ENCODE measurements around the gene MMP23B. TPM values are rescaled to one million over a fixed set of nuclear protein-coding genes. Genes with fewer than 3 reads are reported as not detected.

MMP23B gene
- total RNA-seq, 2 experiments from 2014 or later, result 1.4 to 2.3 TPM

DNA sequence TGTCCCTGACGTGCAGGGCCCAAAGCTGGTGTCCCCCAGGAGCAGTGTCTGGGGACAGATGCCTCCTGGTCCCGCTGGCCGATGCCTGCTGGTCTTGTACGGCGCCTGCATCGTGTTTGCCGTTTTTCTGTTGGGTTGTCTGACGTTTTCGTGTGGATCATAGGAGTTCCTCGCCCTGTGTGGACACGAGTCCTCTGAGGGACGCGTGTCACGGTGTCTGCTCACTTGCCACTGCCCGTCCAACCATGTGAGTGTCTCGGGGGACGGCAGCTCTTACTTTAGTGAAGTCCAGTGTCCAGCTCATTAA is 9.2 kb upstream of the MMP23B start:
- no peaks in the 10 kb centered on the region for H3K36me3 Mint-ChIP-seq
- H3K4me3 Mint-ChIP-seq, result no peak overlapping the region
- no peaks in the 10 kb centered on the region for H3K9me3 Mint-ChIP-seq
- no peak overlapping the region for H3K27ac Mint-ChIP-seq
- no peak for DNase-seq
- no peaks in the 10 kb centered on the region for H3K27me3 Mint-ChIP-seq
- no peaks in the 10 kb centered on the region for H3K4me1 Mint-ChIP-seq

DNA sequence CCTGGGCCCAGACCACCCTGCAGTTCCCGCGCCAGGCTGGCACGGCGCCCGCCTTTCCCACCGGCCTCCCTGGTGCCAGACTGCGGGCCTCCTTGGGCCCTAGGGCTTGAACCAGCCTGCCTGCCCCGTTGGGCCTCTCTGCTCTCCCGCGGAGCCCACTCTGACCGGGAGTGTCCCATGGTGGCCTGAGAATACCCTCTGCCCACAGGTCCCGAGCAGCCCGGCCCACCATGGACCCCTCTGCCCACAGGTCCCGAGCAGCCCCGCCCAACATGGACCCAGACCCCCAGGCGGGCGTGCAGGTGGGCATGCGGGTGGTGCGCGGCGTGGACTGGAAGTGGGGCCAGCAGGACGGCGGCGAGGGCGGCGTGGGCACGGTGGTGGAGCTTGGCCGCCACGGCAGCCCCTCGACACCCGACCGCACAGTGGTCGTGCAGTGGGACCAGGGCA is 8.8 kb upstream of the MMP23B start:
- no peaks in the 10 kb centered on the region for H3K4me1 Mint-ChIP-seq
- H3K27ac Mint-ChIP-seq, result no peak overlapping the region
- DNase-seq, result no peak
- H3K36me3 Mint-ChIP-seq, result no peaks in the 10 kb centered on the region
- H3K9me3 Mint-ChIP-seq, result no peaks in the 10 kb centered on the region
- no peaks in the 10 kb centered on the region for H3K27me3 Mint-ChIP-seq
- H3K4me3 Mint-ChIP-seq, result no peak overlapping the region

DNA sequence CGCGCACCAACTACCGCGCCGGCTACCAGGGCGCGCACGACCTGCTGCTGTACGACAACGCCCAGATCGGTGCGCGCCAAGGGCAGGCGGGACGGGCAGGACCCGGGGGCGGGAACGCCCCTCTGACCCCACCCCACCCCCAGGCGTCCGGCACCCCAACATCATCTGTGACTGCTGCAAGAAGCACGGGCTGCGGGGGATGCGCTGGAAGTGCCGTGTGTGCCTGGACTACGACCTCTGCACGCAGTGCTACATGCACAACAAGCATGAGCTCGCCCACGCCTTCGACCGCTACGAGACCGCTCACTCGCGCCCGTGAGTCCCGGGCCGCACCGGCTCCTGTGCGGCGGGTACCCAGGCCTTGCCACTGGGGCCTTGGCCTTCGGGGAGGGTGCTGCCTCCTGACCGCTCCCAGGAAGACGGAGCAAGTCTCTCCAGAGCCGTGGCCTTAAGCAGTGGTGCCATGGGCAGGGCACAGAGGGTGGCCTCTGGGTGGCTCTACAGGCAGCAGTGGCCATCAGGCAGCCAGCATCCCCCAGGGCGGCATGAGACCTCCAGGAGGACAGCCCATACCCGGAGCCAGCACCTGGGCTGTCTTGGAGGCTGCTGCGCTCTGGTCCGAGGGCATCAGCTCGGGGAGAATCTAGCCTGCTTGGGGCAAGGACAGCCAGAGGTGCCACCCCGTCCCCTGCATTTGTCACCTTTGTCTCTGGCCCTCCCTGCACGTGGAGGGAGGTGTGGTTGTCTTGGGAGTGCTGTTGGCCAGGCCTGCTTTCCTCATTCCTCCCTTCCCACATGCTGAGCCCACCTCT is 8.1 kb upstream of the MMP23B start:
- no peak overlapping the region for H3K27ac Mint-ChIP-seq
- no peak overlapping the region for H3K4me3 Mint-ChIP-seq
- DNase-seq, result no peak
- no peaks in the 10 kb centered on the region for H3K27me3 Mint-ChIP-seq
- no peaks in the 10 kb centered on the region for H3K9me3 Mint-ChIP-seq
- no peaks in the 10 kb centered on the region for H3K4me1 Mint-ChIP-seq
- no peaks in the 10 kb centered on the region for H3K36me3 Mint-ChIP-seq

- no peak for DNase-seq
- H3K27ac Mint-ChIP-seq, result no peak overlapping the region
- no peaks in the 10 kb centered on the region for H3K27me3 Mint-ChIP-seq
- H3K36me3 Mint-ChIP-seq, result no peaks in the 10 kb centered on the region
- H3K4me1 Mint-ChIP-seq, result peaks cover under 1% of the 10 kb centered on the region
- no peaks in the 10 kb centered on the region for H3K9me3 Mint-ChIP-seq
- H3K4me3 Mint-ChIP-seq, result no peak overlapping the region
These were observed 7.2 kb upstream of the MMP23B start for GRCh38 chr1:1624443-1625403.

- Mint-ChIP-seq H3K27ac (no peak overlapping the region), H3K4me3 (no peak overlapping the region), H3K9me3 (no peaks in the 10 kb centered on the region), H3K36me3 (peaks cover 2% of the 10 kb centered on the region), H3K4me1 (peaks cover 5% of the 10 kb centered on the region), H3K27me3 (peaks cover 3% of the 10 kb centered on the region)
- DNase-seq, result no peak
These were observed 6.6 kb upstream of the MMP23B start for GRCh38 chr1:1625404-1625775.

- DNase-seq, result no peak
- no peaks in the 10 kb centered on the region for H3K9me3 Mint-ChIP-seq
- no peak overlapping the region for H3K27ac Mint-ChIP-seq
These were observed 6.2 kb upstream of the MMP23B start for GRCh38 chr1:1625824-1626206.

GRCh38 chr1:1626207-1627141 is 5.5 kb upstream of the MMP23B start:
- H3K9me3 Mint-ChIP-seq, result no peaks in the 10 kb centered on the region
- DNase-seq, result no peak
- no peak overlapping the region for H3K4me3 Mint-ChIP-seq
- H3K27ac Mint-ChIP-seq, result no peak overlapping the region
- peaks cover 5% of the 10 kb centered on the region for H3K27me3 Mint-ChIP-seq
- H3K4me1 Mint-ChIP-seq, result peaks cover 5% of the 10 kb centered on the region
- H3K36me3 Mint-ChIP-seq, result peaks cover 2% of the 10 kb centered on the region

More at GRCh38 chr1:1625824-1626206, 6.2 kb upstream of the MMP23B start:
- Mint-ChIP-seq H3K27me3 (peaks cover 4% of the 10 kb centered on the region), H3K4me3 (no peak overlapping the region), H3K36me3 (peaks cover 2% of the 10 kb centered on the region), H3K4me1 (peaks cover 5% of the 10 kb centered on the region)

GRCh38 chr1:1627261-1627828 is 4.6 kb upstream of the MMP23B start:
- peaks cover 5% of the 10 kb centered on the region for H3K4me1 Mint-ChIP-seq
- H3K27me3 Mint-ChIP-seq, result peaks cover 7% of the 10 kb centered on the region
- H3K36me3 Mint-ChIP-seq, result peaks cover 2% of the 10 kb centered on the region
- DNase-seq, result no peak
- H3K9me3 Mint-ChIP-seq, result no peaks in the 10 kb centered on the region
- H3K4me3 Mint-ChIP-seq, result no peak overlapping the region
- H3K27ac Mint-ChIP-seq, result no peak overlapping the region

DNA sequence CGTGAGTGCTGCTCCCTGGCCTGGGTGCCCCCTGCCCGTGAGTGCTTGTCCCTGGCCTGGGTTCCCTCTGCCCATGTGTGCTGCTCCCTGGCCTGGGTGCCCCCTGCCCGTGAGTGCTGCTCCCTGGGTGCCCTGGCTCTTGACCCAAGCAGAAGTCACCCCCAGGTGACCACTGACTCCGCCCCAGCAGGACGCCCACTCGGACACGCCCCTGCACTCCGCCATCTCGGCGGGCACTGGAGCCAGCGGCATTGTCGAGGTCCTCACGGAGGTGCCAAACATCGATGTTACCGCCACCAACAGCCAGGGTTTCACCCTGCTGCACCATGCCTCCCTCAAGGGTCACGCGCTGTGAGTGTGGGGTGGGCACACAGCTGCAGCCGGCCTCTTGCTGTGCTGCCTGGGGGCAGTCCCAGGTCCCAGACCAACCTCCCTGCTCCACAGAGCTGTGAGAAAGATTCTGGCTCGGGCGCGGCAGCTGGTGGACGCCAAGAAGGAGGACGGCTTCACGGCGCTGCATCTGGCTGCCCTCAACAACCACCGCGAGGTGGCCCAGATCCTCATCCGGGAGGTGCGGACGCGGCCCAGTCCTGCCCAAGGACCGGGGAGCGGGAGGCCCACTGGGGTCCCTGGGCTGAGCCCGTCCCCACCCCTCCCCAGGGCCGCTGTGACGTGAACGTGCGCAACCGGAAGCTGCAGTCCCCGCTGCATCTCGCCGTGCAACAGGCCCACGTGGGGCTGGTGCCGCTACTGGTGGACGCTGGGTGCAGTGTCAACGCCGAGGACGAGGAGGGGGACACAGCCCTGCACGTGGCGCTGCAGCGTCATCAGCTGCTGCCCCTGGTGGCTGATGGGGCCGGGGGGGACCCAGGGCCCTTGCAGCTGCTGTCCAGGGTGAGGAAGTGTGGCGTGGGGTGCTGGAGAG is 3.9 kb upstream of the MMP23B start:
- H3K4me1 Mint-ChIP-seq, result peaks cover 5% of the 10 kb centered on the region
- H3K4me3 Mint-ChIP-seq, result peak overlapping the region; percentile 51
- H3K27ac Mint-ChIP-seq, result no peak overlapping the region
- H3K27me3 Mint-ChIP-seq, result peaks cover 7% of the 10 kb centered on the region
- no peak for DNase-seq
- no peaks in the 10 kb centered on the region for H3K9me3 Mint-ChIP-seq
- peaks cover 2% of the 10 kb centered on the region for H3K36me3 Mint-ChIP-seq

- no peak overlapping the region for H3K27ac Mint-ChIP-seq
- H3K9me3 Mint-ChIP-seq, result no peaks in the 10 kb centered on the region
- H3K4me3 Mint-ChIP-seq, result peak overlapping the region; percentile 51
These were observed 3.1 kb upstream of the MMP23B start for GRCh38 chr1:1628754-1629429.

GRCh38 chr1:1629430-1630190 is 2.4 kb upstream of the MMP23B start:
- peaks cover 7% of the 10 kb centered on the region for H3K27me3 Mint-ChIP-seq
- H3K36me3 Mint-ChIP-seq, result peaks cover 2% of the 10 kb centered on the region
- peak; percentile 67 for DNase-seq
- peaks cover 5% of the 10 kb centered on the region for H3K4me1 Mint-ChIP-seq
- H3K9me3 Mint-ChIP-seq, result no peaks in the 10 kb centered on the region
- H3K4me3 Mint-ChIP-seq, result peak overlapping the region; percentile 64
- H3K27ac Mint-ChIP-seq, result peak overlapping the region; percentile 66

More at GRCh38 chr1:1628754-1629429, 3.1 kb upstream of the MMP23B start:
- H3K4me1 Mint-ChIP-seq, result peaks cover 5% of the 10 kb centered on the region
- peaks cover 2% of the 10 kb centered on the region for H3K36me3 Mint-ChIP-seq
- DNase-seq, result peak; percentile 53
- H3K27me3 Mint-ChIP-seq, result peaks cover 7% of the 10 kb centered on the region

DNA sequence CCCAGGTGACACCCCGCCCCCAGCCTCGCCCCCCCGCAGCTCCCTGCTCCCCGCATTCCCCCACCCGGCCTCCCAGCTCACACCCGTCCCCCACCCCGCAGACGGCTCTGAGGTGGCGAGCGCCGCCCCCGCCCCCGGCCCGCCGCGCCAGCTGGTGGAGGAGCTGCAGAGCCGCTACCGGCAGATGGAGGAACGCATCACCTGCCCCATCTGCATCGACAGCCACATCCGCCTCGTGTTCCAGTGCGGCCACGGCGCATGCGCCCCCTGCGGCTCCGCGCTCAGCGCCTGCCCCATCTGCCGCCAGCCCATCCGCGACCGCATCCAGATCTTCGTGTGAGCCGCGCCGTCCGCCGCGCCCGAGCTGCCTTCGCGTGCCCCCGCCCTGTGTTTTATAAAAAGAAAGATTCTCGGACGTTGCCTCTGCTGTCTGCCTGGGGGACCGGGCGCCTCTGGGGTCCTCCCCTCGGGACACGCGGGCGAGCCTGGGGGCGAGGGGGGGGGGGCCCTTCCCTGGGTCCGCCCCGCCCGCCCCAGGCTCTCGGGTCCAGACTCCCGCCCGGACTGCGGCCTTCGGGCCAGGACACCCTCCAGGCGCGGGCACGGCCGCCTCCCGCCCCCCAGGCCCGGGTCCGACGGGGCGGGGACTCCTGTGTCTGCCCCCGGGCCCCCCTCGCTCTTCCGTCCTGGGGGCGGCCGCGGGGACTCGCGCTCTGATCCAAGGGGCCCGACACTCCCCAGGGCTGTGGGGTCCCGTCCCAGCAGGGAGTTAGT is 1.6 kb upstream of the MMP23B start:
- H3K27me3 Mint-ChIP-seq, result peaks cover 7% of the 10 kb centered on the region
- peak overlapping the region; percentile 88 for H3K27ac Mint-ChIP-seq

More for the DNA sequence above, 1.6 kb upstream of the MMP23B start:
- no peaks in the 10 kb centered on the region for H3K9me3 Mint-ChIP-seq
- H3K4me1 Mint-ChIP-seq, result peaks cover 5% of the 10 kb centered on the region
- H3K36me3 Mint-ChIP-seq, result peaks cover 2% of the 10 kb centered on the region
- peak overlapping the region; percentile 77 for H3K4me3 Mint-ChIP-seq
- DNase-seq, result peak; percentile 96
